GM13977 (cell line): ENCODE results near the gene TUBGCP6.
"Not testable (repeated sequence)": the region's sequence is repeated elsewhere in the genome, so short reads cannot be mapped to it uniquely, and the experiment has no call there.

Source experiments
- DNase-seq: peaks from one replicate; pipeline ENCODE4 v3.0.0; 2012; ENCODE audit warnings: low spot score
- in situ Hi-C: fragments of 300-500 bp; cut with MboI; formaldehyde crosslinking; loops from one replicate; pipeline ENCODE4 v1.12.0; 2022; ENCODE audit warnings: low sequenced_read_pairs, low pct_unique_long_range_greater_than_20kb, mixed read lengths, inconsistent platforms; ENCODE audit not compliant: unreplicated experiment
- TF ChIP-seq, protein P1 (sequence below): IDR thresholded peaks from 2 replicates; pipeline ENCODE4 v1.5.1; 2012; ENCODE audit warnings: mild to moderate bottlenecking, control low read depth; ENCODE audit not compliant: insufficient read depth; ENCODE audit errors: extremely low read depth, missing control alignments

The TUBGCP6 gene

DNA sequence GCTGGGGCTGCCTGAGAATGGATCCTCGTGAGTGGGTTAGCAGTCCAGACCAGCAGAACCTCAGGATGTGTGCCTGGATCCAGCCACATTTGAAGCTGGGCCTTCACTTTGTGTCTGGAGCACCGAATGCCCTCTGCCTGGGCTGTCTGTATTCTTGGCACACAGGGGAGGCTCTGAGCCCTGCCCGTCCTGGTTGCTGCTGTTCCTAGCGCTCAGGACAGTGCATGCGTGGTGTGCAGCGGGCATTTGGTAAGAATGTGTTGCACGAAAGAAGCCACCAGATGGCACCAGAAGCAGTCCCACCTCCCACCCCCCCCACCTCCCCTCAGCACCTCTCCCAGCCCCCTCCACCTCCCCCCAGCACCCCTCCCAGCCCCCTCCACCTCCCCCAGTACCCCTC is 29.5 kb upstream of the TUBGCP6 start:
- in situ Hi-C loops: loop anchor here (10.0 kb wide), 1 partner anchor 50 kb away; the partner anchor contains the start of gene DENND6B
- peak; percentile 76 for DNase-seq
- TF ChIP-seq, protein P1, sequence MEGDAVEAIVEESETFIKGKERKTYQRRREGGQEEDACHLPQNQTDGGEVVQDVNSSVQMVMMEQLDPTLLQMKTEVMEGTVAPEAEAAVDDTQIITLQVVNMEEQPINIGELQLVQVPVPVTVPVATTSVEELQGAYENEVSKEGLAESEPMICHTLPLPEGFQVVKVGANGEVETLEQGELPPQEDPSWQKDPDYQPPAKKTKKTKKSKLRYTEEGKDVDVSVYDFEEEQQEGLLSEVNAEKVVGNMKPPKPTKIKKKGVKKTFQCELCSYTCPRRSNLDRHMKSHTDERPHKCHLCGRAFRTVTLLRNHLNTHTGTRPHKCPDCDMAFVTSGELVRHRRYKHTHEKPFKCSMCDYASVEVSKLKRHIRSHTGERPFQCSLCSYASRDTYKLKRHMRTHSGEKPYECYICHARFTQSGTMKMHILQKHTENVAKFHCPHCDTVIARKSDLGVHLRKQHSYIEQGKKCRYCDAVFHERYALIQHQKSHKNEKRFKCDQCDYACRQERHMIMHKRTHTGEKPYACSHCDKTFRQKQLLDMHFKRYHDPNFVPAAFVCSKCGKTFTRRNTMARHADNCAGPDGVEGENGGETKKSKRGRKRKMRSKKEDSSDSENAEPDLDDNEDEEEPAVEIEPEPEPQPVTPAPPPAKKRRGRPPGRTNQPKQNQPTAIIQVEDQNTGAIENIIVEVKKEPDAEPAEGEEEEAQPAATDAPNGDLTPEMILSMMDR: peak; percentile 30

DNA sequence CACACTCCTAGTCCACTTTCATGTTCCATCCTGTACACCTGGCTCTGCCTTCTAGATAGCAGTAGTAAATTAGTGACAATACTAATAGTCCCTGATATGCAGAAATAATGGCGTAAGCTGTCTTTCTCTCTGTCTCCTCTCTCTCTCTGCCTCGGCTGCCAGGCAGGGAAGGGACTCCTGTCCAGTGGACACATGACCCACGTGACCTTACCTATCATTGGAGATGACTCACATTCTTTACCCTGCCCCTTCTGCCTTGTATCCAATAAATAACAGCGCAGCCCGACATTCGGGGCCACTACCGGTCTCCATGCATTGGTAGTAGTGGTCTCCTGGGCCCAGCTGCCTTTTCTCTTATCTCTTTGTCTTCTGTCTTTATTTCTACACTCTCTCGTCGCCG is 29.0 kb upstream of the TUBGCP6 start:
- not testable (repeated sequence) for DNase-seq
- in situ Hi-C loops: loop anchor here (10.0 kb wide), 1 partner anchor 51 kb away; the partner anchor contains the start of gene DENND6B

DNA sequence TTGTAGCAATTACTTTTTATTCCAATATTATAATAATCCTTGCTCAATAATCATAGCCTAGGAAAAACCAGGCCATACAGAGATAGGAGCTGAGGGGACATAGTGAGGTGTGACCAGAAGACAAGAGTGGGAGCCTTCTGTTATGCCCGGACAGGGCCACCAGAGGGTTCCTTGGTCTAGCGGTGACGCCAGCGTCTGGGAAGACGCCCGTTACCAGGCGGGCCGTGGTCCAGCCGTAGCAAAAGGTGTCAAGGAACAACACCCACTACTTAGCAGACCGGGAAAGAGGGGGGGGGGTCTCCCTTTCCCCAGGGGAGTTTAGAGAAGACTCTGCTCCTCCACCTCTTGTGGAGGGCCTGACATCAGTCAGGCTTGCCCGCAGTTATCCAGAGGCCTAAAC is 28.5 kb upstream of the TUBGCP6 start:
- in situ Hi-C loops: loop anchor here (10.0 kb wide), 1 partner anchor 51 kb away; the partner anchor contains the start of gene DENND6B
- not testable (repeated sequence) for DNase-seq

DNA sequence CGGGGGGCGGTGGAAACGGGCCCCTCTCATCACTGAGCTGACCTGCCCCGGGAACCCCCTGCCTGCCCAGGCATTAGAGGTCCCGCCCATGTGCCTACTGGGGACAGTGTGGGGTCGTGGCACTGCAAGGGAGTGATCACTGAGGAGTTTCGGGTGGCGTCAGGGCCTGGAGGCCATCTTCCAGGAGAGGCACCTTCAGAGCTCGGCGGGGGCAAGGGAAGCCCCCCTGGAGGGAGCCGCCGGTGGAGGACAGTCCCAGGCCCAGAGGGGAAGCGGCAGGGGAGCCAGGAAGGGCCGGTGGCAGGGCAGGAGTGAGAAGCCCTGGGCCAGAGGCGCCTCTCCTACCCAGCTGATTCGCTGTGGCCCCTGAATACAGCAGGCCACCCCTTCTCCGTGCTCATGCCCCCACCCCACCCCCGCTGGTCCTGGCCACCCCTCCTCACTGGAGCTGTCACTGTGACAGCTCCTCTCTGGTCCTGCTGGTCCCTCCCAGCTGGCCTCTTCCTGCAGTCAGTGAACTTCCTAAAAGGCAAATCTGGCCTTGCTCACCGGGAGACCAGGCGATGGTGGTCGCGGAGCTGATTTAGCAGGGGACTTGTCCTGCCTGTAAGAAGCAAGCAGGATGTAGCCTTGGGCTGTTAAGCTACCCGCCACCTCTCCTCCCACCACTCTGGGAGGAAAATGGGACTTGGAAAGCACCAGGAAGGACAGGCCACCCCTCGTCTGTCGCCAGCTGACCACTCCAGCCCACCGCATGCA is 27.4 kb upstream of the TUBGCP6 start:
- no peak for DNase-seq
- in situ Hi-C loops: loop anchor here (10.0 kb wide), 1 partner anchor 53 kb away; the partner anchor contains the start of gene DENND6B
- TF ChIP-seq, protein P1: no peak

DNA sequence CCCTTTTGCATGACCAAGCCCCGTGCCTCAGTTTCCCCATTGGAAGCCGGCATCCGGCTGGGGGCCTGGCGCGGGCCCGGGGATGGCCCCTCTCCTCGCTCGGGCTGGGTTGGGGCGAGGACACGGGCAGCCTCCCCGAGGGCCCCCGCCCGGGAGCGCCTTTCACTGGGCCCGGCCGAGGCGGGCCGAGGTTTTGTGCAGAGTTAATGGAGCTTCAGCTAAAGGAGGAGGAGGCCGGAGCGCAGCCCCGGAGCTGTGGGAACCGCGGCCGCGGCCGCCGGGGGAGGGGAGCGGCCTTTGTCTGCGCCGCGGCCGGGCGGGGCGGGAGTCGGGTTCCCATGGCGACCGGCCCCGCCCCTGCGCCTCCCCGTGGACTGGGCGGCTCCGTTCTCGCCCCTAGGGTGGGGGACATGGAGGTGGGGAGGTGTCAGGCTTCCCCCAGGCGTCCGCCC is 26.7 kb upstream of the TUBGCP6 start:
- TF ChIP-seq, protein P1: peak; percentile 36
- in situ Hi-C loops: loop anchor here (10.0 kb wide), 1 partner anchor 53 kb away; the partner anchor contains the start of gene DENND6B
- peak; percentile 91 for DNase-seq

DNA sequence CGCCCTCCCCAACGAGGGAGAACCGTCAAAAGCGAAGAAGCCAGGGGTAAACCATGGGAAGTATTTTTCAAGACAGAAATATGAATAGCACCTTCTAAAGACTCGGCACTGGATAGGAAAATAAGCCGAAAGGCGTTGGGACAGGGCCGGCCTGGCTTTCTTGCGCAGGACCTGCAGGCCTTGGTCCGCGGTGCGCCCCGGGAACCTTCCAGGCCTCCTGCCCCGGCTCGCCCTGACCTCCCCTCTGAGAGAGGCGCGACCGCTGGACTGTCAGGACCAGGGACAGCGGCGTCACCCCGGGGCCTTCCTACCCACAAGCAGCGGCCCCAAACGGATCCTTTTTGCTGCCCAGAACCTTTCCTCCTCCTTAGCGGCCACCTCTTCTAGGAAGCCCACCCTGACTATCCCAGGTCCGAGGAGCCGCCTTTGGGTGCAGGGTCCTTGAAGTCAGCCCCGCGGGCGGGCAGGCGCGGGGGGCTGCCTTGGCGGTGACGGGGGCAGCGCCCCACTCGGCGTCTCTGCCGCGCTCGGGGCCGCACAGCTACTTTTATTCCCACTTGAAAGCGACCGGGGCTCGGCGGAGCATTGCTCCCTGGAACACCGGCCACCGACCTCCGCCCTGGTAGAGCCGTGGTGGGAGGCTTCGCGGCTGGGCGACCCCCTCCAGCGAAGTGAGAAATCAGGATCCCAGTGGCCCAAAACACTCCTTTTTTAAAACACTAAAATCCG is 26.0 kb upstream of the TUBGCP6 start:
- DNase-seq: peak; percentile 81
- in situ Hi-C loops: loop anchor here (10.0 kb wide), 1 partner anchor 54 kb away; the partner anchor contains the start of gene DENND6B
- TF ChIP-seq, protein P1: no peak

DNA sequence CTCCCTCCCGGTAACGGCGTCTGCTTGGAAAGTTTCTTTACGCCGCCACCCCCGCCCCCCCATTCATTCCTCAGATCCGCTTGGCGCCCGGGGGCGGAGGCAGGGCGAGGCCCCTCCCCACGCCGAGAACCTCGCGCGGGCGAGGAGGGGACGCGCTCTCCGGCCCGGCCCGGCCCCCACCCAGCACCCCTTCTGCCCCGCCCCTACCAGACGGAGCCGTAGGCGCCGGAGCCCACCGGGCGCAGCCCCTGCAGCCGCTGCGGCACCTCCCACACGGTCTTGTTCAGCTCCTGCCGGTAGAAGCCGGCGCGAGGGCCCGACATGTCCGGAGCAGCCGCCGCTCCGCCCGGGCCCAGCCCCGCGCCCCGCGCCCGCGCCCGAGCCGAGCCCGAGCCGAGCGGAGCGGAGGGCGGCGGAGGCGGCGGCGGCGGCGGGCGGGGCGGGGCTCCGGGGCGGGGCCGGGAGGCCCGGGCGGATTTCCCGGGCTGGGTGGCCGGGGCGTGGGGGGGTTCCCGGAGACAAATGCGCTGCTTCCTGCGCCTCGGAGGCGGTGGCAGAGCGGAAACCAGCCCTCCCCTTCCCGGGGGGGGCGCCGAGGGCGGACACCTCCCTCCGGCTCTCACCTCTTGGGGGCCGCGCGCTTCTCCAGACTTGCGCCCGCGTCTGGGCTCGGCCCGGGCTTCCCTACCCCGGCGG is 25.3 kb upstream of the TUBGCP6 start, which contains the start of gene MAPK11:
Gene MAPK11 (minus strand): TSS at position 411 of the 696 bp plus-strand sequence. CDS start 88 bp downstream, at position 323.
- in situ Hi-C loops: loop anchor here (10.0 kb wide), 1 partner anchor 55 kb away; the partner anchor contains the start of gene DENND6B
- DNase-seq: peak; percentile 89
- TF ChIP-seq, protein P1: no peak
